WTC11 (cell line): Measurements from ENCODE around the gene MCEMP1. TPM values are rescaled to one million over a fixed set of nuclear protein-coding genes. Genes with fewer than 3 reads are reported as not detected.

Experiments used
- ATAC-seq: fragments of 200-7000 bp; cut with Tn5 transposase; 2 replicates; pipeline ENCODE4 v1.10.0; 2021; ENCODE audit warnings: mild to moderate bottlenecking, moderate library complexity
- CTCF ChIA-PET: fragments of 300-600 bp; sonication (Branson Sonifier 250); formaldehyde crosslinking; loops from one replicate; lab custom pipeline; 2021; ENCODE audit warnings: antibody characterized with exemption; lab: Charles Lee
- POLR2A ChIA-PET: fragments of 350-600 bp; sonication (Branson Sonifier 250); formaldehyde crosslinking; loops from one replicate; lab custom pipeline; 2021; ENCODE audit warnings: antibody characterized with exemption; lab: Charles Lee
- DNase-seq: peaks from one replicate; pipeline ENCODE4 v3.0.0; 2021; ENCODE audit warnings: low spot score
- H3K27ac Mint-ChIP-seq: 2 replicates; pipeline ENCODE4 v1.8.0; 2021; ENCODE audit warnings: mixed read lengths
- H3K27me3 Mint-ChIP-seq: 2 replicates; pipeline ENCODE4 v1.8.0; 2021; ENCODE audit warnings: low read depth, mild to moderate bottlenecking, moderate library complexity, mixed read lengths
- H3K36me3 Mint-ChIP-seq: 2 replicates; pipeline ENCODE4 v1.8.0; 2021; ENCODE audit warnings: mixed read lengths
- H3K4me1 Mint-ChIP-seq: 2 replicates; pipeline ENCODE4 v1.8.0; 2022; ENCODE audit warnings: mixed read lengths
- H3K4me3 Mint-ChIP-seq: 2 replicates; pipeline ENCODE4 v1.8.0; 2021; ENCODE audit warnings: mild to moderate bottlenecking, moderate library complexity, mixed read lengths
- H3K9me3 Mint-ChIP-seq: 2 replicates; pipeline ENCODE4 v1.8.0; 2021; ENCODE audit warnings: mixed read lengths
- AFF4 ChIP-seq: sonication (generic); formaldehyde crosslinking; IDR thresholded peaks from 2 replicates; pipeline ENCODE4 v1.8.1; 2023; ENCODE audit warnings: mild to moderate bottlenecking, missing genetic modification reagents, borderline replicate concordance
- CBFB ChIP-seq: sonication (generic); formaldehyde crosslinking; IDR thresholded peaks from 2 replicates; pipeline ENCODE4 v1.8.1; 2022; ENCODE audit warnings: mild to moderate bottlenecking, low read depth, missing genetic modification reagents
- CREB1 ChIP-seq: sonication (generic); formaldehyde crosslinking; IDR thresholded peaks from 2 replicates; pipeline ENCODE4 v1.8.0; 2023; ENCODE audit warnings: mild to moderate bottlenecking, missing genetic modification reagents
- FOXP1 ChIP-seq: sonication (generic); formaldehyde crosslinking; IDR thresholded peaks from 2 replicates; pipeline ENCODE4 v1.8.0; 2022; ENCODE audit warnings: missing genetic modification reagents, mild to moderate bottlenecking, moderate library complexity, borderline replicate concordance
- NFYB ChIP-seq: sonication (generic); formaldehyde crosslinking; conservative IDR thresholded peaks from 2 replicates; pipeline ENCODE4 v1.8.0; 2022; ENCODE audit warnings: low read depth, missing genetic modification reagents
- NR2C2 ChIP-seq: sonication (generic); formaldehyde crosslinking; IDR thresholded peaks from 2 replicates; pipeline ENCODE4 v1.8.0; 2022; ENCODE audit warnings: mild to moderate bottlenecking, missing genetic modification reagents
- SMAD3 ChIP-seq: sonication (generic); formaldehyde crosslinking; IDR thresholded peaks from 2 replicates; pipeline ENCODE4 v1.8.0; 2022; ENCODE audit warnings: missing genetic modification reagents, mild to moderate bottlenecking, borderline replicate concordance
- SMAD4 ChIP-seq: sonication (generic); formaldehyde crosslinking; IDR thresholded peaks from 2 replicates; pipeline ENCODE4 v1.8.0; 2022; ENCODE audit warnings: mild to moderate bottlenecking, missing genetic modification reagents
- ZBTB21 ChIP-seq: sonication (generic); formaldehyde crosslinking; IDR thresholded peaks from 2 replicates; pipeline ENCODE4 v1.8.1; 2023; ENCODE audit warnings: mild to moderate bottlenecking, missing genetic modification reagents, borderline replicate concordance
- ZNF219 ChIP-seq: sonication (generic); formaldehyde crosslinking; IDR thresholded peaks from 2 replicates; pipeline ENCODE4 v1.8.0; 2023; ENCODE audit warnings: missing genetic modification reagents, mild to moderate bottlenecking, borderline replicate concordance
- ZNF232 ChIP-seq: sonication (generic); formaldehyde crosslinking; IDR thresholded peaks from 2 replicates; pipeline ENCODE4 v1.8.0; 2022; ENCODE audit warnings: mild to moderate bottlenecking, missing genetic modification reagents
- total RNA-seq: library from RNA; stranded (reverse); gene quantifications from 3 replicates; pipeline ENCODE4 v1.2.3, GENCODE V29; 2021
- TF ChIP-seq, protein P1 (sequence below): sonication (generic); formaldehyde crosslinking; IDR thresholded peaks from 2 replicates; pipeline ENCODE4 v1.8.0; 2022; ENCODE audit warnings: missing genetic modification reagents
- TF ChIP-seq, protein P2 (sequence below): sonication (generic); formaldehyde crosslinking; IDR thresholded peaks from 2 replicates; pipeline ENCODE4 v1.8.1; 2023; ENCODE audit warnings: mild to moderate bottlenecking, missing genetic modification reagents
- TF ChIP-seq, protein P3 (sequence below): sonication (generic); formaldehyde crosslinking; IDR thresholded peaks from 2 replicates; pipeline ENCODE4 v1.8.0; 2022; ENCODE audit warnings: mild to moderate bottlenecking, missing genetic modification reagents
- TF ChIP-seq, protein P4 (sequence below): sonication (generic); formaldehyde crosslinking; IDR thresholded peaks from 2 replicates; pipeline ENCODE4 v1.8.1; 2023; ENCODE audit warnings: mild to moderate bottlenecking, missing genetic modification reagents, moderate library complexity

The MCEMP1 gene
- total RNA-seq, 1 experiment from 2014 or later = not detected

DNA sequence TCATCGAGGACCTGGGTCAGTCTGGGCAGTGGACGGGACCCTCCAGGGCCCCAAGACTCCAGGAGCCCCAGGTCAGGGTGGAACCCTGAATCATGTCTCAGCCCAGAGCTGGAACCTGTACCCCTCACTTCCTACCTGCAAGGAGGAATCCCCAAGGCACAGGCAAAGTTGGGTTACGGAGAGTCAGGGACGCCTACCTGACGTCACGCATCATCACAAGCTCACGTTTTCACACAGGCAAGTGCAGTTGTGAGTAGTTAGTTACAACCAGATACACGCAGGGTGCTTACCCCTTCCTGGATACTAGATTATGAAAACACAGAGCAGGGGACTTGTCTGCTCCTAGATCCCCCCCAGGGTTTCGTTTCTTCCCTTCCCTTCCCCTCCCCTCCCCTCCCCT is 6.1 kb upstream of the MCEMP1 start (continued):
- no peak for TF ChIP-seq AFF4
- TF ChIP-seq CBFB = no peak
- TF ChIP-seq ZBTB21 (CRISPR knock-in tag) = no peak
- no peak for TF ChIP-seq SMAD4 (CRISPR knock-in tag)
- TF ChIP-seq, protein P1, sequence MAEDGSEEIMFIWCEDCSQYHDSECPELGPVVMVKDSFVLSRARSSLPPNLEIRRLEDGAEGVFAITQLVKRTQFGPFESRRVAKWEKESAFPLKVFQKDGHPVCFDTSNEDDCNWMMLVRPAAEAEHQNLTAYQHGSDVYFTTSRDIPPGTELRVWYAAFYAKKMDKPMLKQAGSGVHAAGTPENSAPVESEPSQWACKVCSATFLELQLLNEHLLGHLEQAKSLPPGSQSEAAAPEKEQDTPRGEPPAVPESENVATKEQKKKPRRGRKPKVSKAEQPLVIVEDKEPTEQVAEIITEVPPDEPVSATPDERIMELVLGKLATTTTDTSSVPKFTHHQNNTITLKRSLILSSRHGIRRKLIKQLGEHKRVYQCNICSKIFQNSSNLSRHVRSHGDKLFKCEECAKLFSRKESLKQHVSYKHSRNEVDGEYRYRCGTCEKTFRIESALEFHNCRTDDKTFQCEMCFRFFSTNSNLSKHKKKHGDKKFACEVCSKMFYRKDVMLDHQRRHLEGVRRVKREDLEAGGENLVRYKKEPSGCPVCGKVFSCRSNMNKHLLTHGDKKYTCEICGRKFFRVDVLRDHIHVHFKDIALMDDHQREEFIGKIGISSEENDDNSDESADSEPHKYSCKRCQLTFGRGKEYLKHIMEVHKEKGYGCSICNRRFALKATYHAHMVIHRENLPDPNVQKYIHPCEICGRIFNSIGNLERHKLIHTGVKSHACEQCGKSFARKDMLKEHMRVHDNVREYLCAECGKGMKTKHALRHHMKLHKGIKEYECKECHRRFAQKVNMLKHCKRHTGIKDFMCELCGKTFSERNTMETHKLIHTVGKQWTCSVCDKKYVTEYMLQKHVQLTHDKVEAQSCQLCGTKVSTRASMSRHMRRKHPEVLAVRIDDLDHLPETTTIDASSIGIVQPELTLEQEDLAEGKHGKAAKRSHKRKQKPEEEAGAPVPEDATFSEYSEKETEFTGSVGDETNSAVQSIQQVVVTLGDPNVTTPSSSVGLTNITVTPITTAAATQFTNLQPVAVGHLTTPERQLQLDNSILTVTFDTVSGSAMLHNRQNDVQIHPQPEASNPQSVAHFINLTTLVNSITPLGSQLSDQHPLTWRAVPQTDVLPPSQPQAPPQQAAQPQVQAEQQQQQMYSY (CRISPR knock-in tag) = no peak
- TF ChIP-seq, protein P2, sequence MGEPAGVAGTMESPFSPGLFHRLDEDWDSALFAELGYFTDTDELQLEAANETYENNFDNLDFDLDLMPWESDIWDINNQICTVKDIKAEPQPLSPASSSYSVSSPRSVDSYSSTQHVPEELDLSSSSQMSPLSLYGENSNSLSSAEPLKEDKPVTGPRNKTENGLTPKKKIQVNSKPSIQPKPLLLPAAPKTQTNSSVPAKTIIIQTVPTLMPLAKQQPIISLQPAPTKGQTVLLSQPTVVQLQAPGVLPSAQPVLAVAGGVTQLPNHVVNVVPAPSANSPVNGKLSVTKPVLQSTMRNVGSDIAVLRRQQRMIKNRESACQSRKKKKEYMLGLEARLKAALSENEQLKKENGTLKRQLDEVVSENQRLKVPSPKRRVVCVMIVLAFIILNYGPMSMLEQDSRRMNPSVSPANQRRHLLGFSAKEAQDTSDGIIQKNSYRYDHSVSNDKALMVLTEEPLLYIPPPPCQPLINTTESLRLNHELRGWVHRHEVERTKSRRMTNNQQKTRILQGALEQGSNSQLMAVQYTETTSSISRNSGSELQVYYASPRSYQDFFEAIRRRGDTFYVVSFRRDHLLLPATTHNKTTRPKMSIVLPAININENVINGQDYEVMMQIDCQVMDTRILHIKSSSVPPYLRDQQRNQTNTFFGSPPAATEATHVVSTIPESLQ (CRISPR knock-in tag) = no peak
- no peak for TF ChIP-seq ZNF219
- TF ChIP-seq SMAD3 (CRISPR knock-in tag) = no peak
- TF ChIP-seq, protein P3, sequence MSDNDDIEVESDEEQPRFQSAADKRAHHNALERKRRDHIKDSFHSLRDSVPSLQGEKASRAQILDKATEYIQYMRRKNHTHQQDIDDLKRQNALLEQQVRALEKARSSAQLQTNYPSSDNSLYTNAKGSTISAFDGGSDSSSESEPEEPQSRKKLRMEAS (CRISPR knock-in tag) = no peak

DNA sequence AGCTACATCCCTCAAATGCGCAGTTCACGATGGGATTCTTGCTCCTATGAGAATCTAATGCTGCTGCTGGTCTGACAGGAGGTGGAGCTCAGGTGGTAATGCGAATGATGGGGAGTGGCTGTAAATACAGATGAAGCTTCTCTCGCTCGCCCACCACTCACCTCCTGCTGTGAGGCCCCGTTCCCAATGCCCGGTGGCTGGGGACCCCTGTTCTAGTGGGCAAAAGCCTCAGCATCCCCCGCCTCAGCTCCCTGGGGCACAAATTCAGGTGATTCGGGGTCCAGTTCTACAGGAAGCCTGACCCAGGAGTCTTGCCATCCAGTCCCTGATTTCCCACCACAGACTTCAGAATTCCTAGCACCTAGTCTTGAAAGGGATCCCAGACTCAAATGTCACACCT is 4.4 kb upstream of the MCEMP1 start:
- ATAC-seq = no peak
- H3K27me3 Mint-ChIP-seq = peaks cover 89% of the 10 kb centered on the region

GRCh38 chr19:7674010-7675005 is 2.6 kb upstream of the MCEMP1 start:
- H3K36me3 Mint-ChIP-seq = no peaks in the 10 kb centered on the region; the same call in 1 of the 2 replicates
- H3K27ac Mint-ChIP-seq = no peak overlapping the region
- H3K9me3 Mint-ChIP-seq = peaks cover 5% of the 10 kb centered on the region
- DNase-seq = peak; percentile 76
- no peak overlapping the region for H3K4me3 Mint-ChIP-seq
- ATAC-seq = peak; percentile 91
- TF ChIP-seq, protein P4, sequence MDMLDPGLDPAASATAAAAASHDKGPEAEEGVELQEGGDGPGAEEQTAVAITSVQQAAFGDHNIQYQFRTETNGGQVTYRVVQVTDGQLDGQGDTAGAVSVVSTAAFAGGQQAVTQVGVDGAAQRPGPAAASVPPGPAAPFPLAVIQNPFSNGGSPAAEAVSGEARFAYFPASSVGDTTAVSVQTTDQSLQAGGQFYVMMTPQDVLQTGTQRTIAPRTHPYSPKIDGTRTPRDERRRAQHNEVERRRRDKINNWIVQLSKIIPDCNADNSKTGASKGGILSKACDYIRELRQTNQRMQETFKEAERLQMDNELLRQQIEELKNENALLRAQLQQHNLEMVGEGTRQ = no peak
- TF ChIP-seq NR2C2 (CRISPR knock-in tag) (no peak), FOXP1 (CRISPR knock-in tag) (no peak), ZNF232 (CRISPR knock-in tag) (no peak), NFYB (peak; percentile 55)
- CTCF ChIA-PET = interaction anchor here (0.5 to 1.6 kb wide), 7 partner anchors 10 to 275 kb away, joined by 3 to 8 read pairs (median 3); no protein-coding TSS in a partner anchor
- POLR2A ChIA-PET = no interaction called here
- H3K27me3 Mint-ChIP-seq = peaks cover 83% of the 10 kb centered on the region
- peaks cover 15% of the 10 kb centered on the region for H3K4me1 Mint-ChIP-seq

More for the DNA sequence above, 4.4 kb upstream of the MCEMP1 start:
- no peaks in the 10 kb centered on the region; the same call in 1 of the 2 replicates for H3K36me3 Mint-ChIP-seq
- no peak overlapping the region for H3K4me3 Mint-ChIP-seq
- H3K9me3 Mint-ChIP-seq = peaks cover 5% of the 10 kb centered on the region
- peaks cover 13% of the 10 kb centered on the region for H3K4me1 Mint-ChIP-seq
- no peak overlapping the region for H3K27ac Mint-ChIP-seq
- DNase-seq = no peak
- CTCF ChIA-PET = interaction anchor here (5.5 kb wide), 1 partner anchor 8 kb away, joined by 57 read pairs; the partner anchor contains the start of gene TRAPPC5
- TF ChIP-seq CREB1 (CRISPR knock-in tag) = no peak
- POLR2A ChIA-PET = no interaction called here
